Neural cell (in vitro differentiated cells): ENCODE measurements around the gene DNAJC11. TPM values are rescaled to one million over a fixed set of nuclear protein-coding genes. Genes with fewer than 3 reads are reported as not detected.

Experiments used
- H2AFZ ChIP-seq: fragments of 200-600, 300-800 bp; sonication (generic), shearing (Covaris generic); 2 replicates; pipeline ENCODE4 v1.6.0; 2014; ENCODE audit warnings: low read depth, mild to moderate bottlenecking, antibody characterized with exemption, low read length, moderate library complexity
- H3F3A ChIP-seq: fragments of 200-600 bp; shearing (Covaris generic); 2 replicates; pipeline ENCODE4 v1.6.1; 2016; ENCODE audit warnings: mild to moderate bottlenecking, moderate library complexity, mixed read lengths, antibody characterized with exemption, low read length; ENCODE audit not compliant: insufficient read depth, poor library complexity, severe bottlenecking
- H3K27ac ChIP-seq: fragments of 200-600, 300-800 bp; sonication (generic), shearing (Covaris generic); 2 replicates; pipeline ENCODE4 v1.5.1; 2014; ENCODE audit warnings: mild to moderate bottlenecking, low read length, moderate library complexity
- H3K27me3 ChIP-seq: fragments of 300-800, 200-600 bp; sonication (generic), shearing (Covaris generic); 2 replicates; pipeline ENCODE4 v1.6.0; 2014; ENCODE audit warnings: mild to moderate bottlenecking, low read depth, low read length, moderate library complexity; ENCODE audit not compliant: insufficient read depth
- H3K36me3 ChIP-seq: fragments of 300-800, 200-600 bp; sonication (generic), shearing (Covaris generic); 2 replicates; pipeline ENCODE4 v1.5.1; 2014; ENCODE audit warnings: mild to moderate bottlenecking, antibody characterized with exemption, low read length, moderate library complexity; ENCODE audit not compliant: insufficient read depth
- H3K4me2 ChIP-seq: fragments of 300-800, 200-600 bp; sonication (generic), shearing (Covaris generic); 2 replicates; pipeline ENCODE4 v1.6.0; 2014; ENCODE audit warnings: mild to moderate bottlenecking, low read length
- H3K4me3 ChIP-seq: fragments of 300-800, 200-600 bp; sonication (generic), shearing (Covaris generic); 2 replicates; pipeline ENCODE4 v1.5.1; 2014; ENCODE audit warnings: mild to moderate bottlenecking, low read length, moderate library complexity
- H3K79me2 ChIP-seq: fragments of 200-600 bp; shearing (Covaris generic); replicated peaks from 2 replicates; pipeline ENCODE4 v1.6.0; 2014; ENCODE audit warnings: mild to moderate bottlenecking, low read length, moderate library complexity; ENCODE audit not compliant: insufficient read depth
- H3K9ac ChIP-seq: fragments of 300-800, 200-600 bp; sonication (generic), shearing (Covaris generic); 2 replicates; pipeline ENCODE4 v1.6.1; 2016; ENCODE audit warnings: mild to moderate bottlenecking, low read length, mixed read lengths
- H3K9me2 ChIP-seq: fragments of 200-600 bp; shearing (Covaris generic); 2 replicates; pipeline ENCODE4 v1.6.1; 2016; ENCODE audit warnings: mild to moderate bottlenecking, low read length, mixed read lengths; ENCODE audit not compliant: insufficient read depth
- H3K9me3 ChIP-seq: fragments of 200-600, 300-800 bp; sonication (generic), shearing (Covaris generic); 2 replicates; pipeline ENCODE4 v1.6.1; 2016; ENCODE audit warnings: mild to moderate bottlenecking, mixed run types, low read length, moderate library complexity, mixed read lengths
- H4K20me1 ChIP-seq: fragments of 200-600 bp; shearing (Covaris generic); 2 replicates; pipeline ENCODE4 v1.6.1; 2016; ENCODE audit warnings: mild to moderate bottlenecking, mixed run types; ENCODE audit not compliant: insufficient read depth
- CTCF ChIP-seq: fragments of 450-650 bp; IDR thresholded peaks from 2 replicates; pipeline ENCODE4 v1.5.1; 2014; ENCODE audit warnings: antibody characterized with exemption, mild to moderate bottlenecking, moderate library complexity; ENCODE audit not compliant: poor library complexity, severe bottlenecking
- EP300 ChIP-seq: fragments of 450-650 bp; conservative IDR thresholded peaks from 2 replicates; pipeline ENCODE4 v1.6.1; 2014; ENCODE audit warnings: antibody characterized with exemption, mild to moderate bottlenecking, moderate library complexity; ENCODE audit not compliant: poor library complexity, severe bottlenecking
- EZH2 ChIP-seq: fragments of 200-600, 300-800 bp; shearing (Covaris generic), sonication (generic); IDR thresholded peaks from 2 replicates; pipeline ENCODE4 v1.6.1; 2014; ENCODE audit warnings: antibody characterized with exemption, low read length, borderline replicate concordance, mild to moderate bottlenecking; ENCODE audit not compliant: insufficient read depth, poor library complexity, severe bottlenecking
- MXI1 ChIP-seq: fragments of 450-650 bp; conservative IDR thresholded peaks from 2 replicates; pipeline ENCODE4 v1.6.1; 2014; ENCODE audit warnings: antibody characterized with exemption, mild to moderate bottlenecking; ENCODE audit not compliant: poor library complexity, severe bottlenecking
- POLR2AphosphoS5 ChIP-seq: IDR thresholded peaks from 2 replicates; pipeline ENCODE4 v1.6.1; 2012
- RAD21 ChIP-seq: fragments of 450-650 bp; conservative IDR thresholded peaks from 2 replicates; pipeline ENCODE4 v1.6.1; 2014; ENCODE audit warnings: antibody characterized with exemption, mild to moderate bottlenecking, moderate library complexity
- REST ChIP-seq: IDR thresholded peaks from 2 replicates; pipeline ENCODE4 v1.6.1; 2012; ENCODE audit warnings: borderline replicate concordance
- SMC3 ChIP-seq: fragments of 450-650 bp; conservative IDR thresholded peaks from 2 replicates; pipeline ENCODE4 v1.6.1; 2014; ENCODE audit warnings: antibody characterized with exemption, mild to moderate bottlenecking, moderate library complexity; ENCODE audit not compliant: poor library complexity
- TAF1 ChIP-seq: IDR thresholded peaks from 2 replicates; pipeline ENCODE4 v1.6.1; 2012; ENCODE audit warnings: low read depth
- polyA plus RNA-seq: library from polyadenylated mRNA; depleted of rRNA; stranded (reverse); fragments of >200 nt; gene quantifications from 2 replicates; pipeline ENCODE4 v1.2.3, GENCODE V29; 2014

Gene DNAJC11
- polyA plus RNA-seq, 1 donor from 2014 or later, result 28.6 TPM

GRCh38 chr1:6723621-6724428, 22.2 kb upstream of the DNAJC11 start:
- Histone ChIP-seq H3K27ac (no peak overlapping the region), H3K27me3 (no peaks in the 10 kb centered on the region), H3K9me2 (no peaks in the 10 kb centered on the region), H3K79me2 (no peaks in the 10 kb centered on the region), H3K9ac (no peak overlapping the region), H3K9me3 (no peaks in the 10 kb centered on the region), H3F3A (no peaks in the 10 kb centered on the region), H2AFZ (no peak overlapping the region), H3K4me2 (no peak overlapping the region), H4K20me1 (no peaks in the 10 kb centered on the region), H3K4me3 (no peak overlapping the region), H3K36me3 (no peaks in the 10 kb centered on the region)
- TF ChIP-seq CTCF (no peak), EZH2 (no peak), REST (no peak), SMC3 (no peak), RAD21 (no peak), TAF1 (no peak), POLR2AphosphoS5 (no peak), EP300 (no peak), MXI1 (no peak)

GRCh38 chr1:6711174-6711573, 9.6 kb upstream of the DNAJC11 start:
- no peak overlapping the region for H3K4me2 ChIP-seq
- H3F3A ChIP-seq, result no peaks in the 10 kb centered on the region
- H3K9ac ChIP-seq, result no peak overlapping the region
- H3K79me2 ChIP-seq, result no peaks in the 10 kb centered on the region
- H2AFZ ChIP-seq, result no peak overlapping the region
- H4K20me1 ChIP-seq, result no peaks in the 10 kb centered on the region
- TF ChIP-seq REST (no peak), SMC3 (no peak), MXI1 (no peak), TAF1 (no peak)
- no peaks in the 10 kb centered on the region for H3K9me2 ChIP-seq
- no peaks in the 10 kb centered on the region for H3K9me3 ChIP-seq
- peaks cover 8% of the 10 kb centered on the region for H3K27me3 ChIP-seq
- H3K36me3 ChIP-seq, result no peaks in the 10 kb centered on the region
- H3K4me3 ChIP-seq, result no peak overlapping the region
- no peak overlapping the region for H3K27ac ChIP-seq
